Lower leg skin (tissue), 4 donors: ENCODE results near the gene TTC24. TPM values are rescaled to one million over a fixed set of nuclear protein-coding genes. Genes with fewer than 3 reads are reported as not detected.
"Not testable (repeated sequence)": the region's sequence is repeated elsewhere in the genome, so short reads cannot be mapped to it uniquely, and the experiment has no call there.

Source experiments
- DNase-seq, 2 donors: peaks; one replicate each; pipeline ENCODE4 v3.0.0-alpha.2; 2019; ENCODE audit warnings: low spot score in 2 of 2
- H3K4me3 ChIP-seq: fragments of 200-600 bp; sonication (generic); 2 replicates; pipeline ENCODE4 v1.5.1; 2017; ENCODE audit warnings: mild to moderate bottlenecking, low read depth; ENCODE audit not compliant: poor library complexity, severe bottlenecking
- CTCF ChIP-seq, 3 donors: fragments of 450-650 bp; IDR thresholded peaks; one replicate each; pipeline ENCODE4 v1.5.1; 2016; ENCODE audit warnings: antibody characterized with exemption in 3 of 3, mild to moderate bottlenecking in 3 of 3, moderate library complexity in 2 of 3
- POLR2A ChIP-seq, 2 donors: fragments of 450-650 bp; IDR thresholded peaks; one replicate each; pipeline ENCODE4 v1.6.1; 2016 to 2017; ENCODE audit warnings: antibody characterized with exemption in 2 of 2, mild to moderate bottlenecking in 1 of 2, moderate library complexity in 1 of 2
- WGBS, 2 donors: methylation state at CpG; one replicate each; pipeline ENCODE4 v1.1.5; 2018; 5-methylcytosine and 5-hydroxymethylcytosine counted together
- intact Hi-C: fragments of 100-400 bp; cut with DNase I; formaldehyde crosslinking; loops from one replicate; pipeline ENCODE4 v1.15.0; 2023; ENCODE audit warnings: low total_unique reads
- total RNA-seq, 4 donors: library from RNA; depleted of rRNA; stranded (reverse); fragments of >200 nt; gene quantifications; one replicate each; pipeline ENCODE4 v1.1.0, GENCODE V29; 2016

Gene TTC24
- total RNA-seq, 4 donors from 2014 or later: 0.19 TPM; not detected in 3

- 0 to 2% methylated on average over 24 to 44 of the region's 45 CpGs for WGBS, 2 donors
- TF ChIP-seq CTCF (IDR thresholded peaks at IDR 0.05) (peak in 1 of 3 donors; percentile 43), POLR2A (IDR thresholded peaks at IDR 0.05) (no peak)
- DNase-seq: peak in 1 of 2 donors; percentile 90
- intact Hi-C loops: no loop called here
- peak overlapping the region; percentile 16 for H3K4me3 ChIP-seq
Observed at GRCh38 chr1:156625436-156626078, 46.0 kb downstream of the TTC24 start.

GRCh38 chr1:156626079-156626438, 46.5 kb downstream of the TTC24 start:
- TF ChIP-seq CTCF (IDR thresholded peaks at IDR 0.05): no peak
- TF ChIP-seq POLR2A (IDR thresholded peaks at IDR 0.05): no peak
- no peak overlapping the region for H3K4me3 ChIP-seq
- intact Hi-C loops: no loop called here
- 46 to 47% methylated on average over 4 of the region's 4 CpGs for WGBS, 2 donors
- DNase-seq: no peak

GRCh38 chr1:156627313-156627880, 47.9 kb downstream of the TTC24 start:
- intact Hi-C loops: no loop called here
- TF ChIP-seq CTCF (IDR thresholded peaks at IDR 0.05): no peak
- no peak for TF ChIP-seq POLR2A (IDR thresholded peaks at IDR 0.05)
- WGBS, 2 donors: 71 to 74% methylated on average over 2 of the region's 2 CpGs
- no peak for DNase-seq
- no peak overlapping the region for H3K4me3 ChIP-seq

- H3K4me3 ChIP-seq: no peak overlapping the region
- 81 to 84% methylated on average over 8 of the region's 8 CpGs for whole genome bisulfite sequencing, 2 donors
- TF ChIP-seq CTCF (IDR thresholded peaks at IDR 0.05): no peak
- TF ChIP-seq POLR2A (IDR thresholded peaks at IDR 0.05): no peak
- DNase-seq: no peak
- intact Hi-C loops: no loop called here
Observed at GRCh38 chr1:156629823-156630449, 50.4 kb downstream of the TTC24 start.

GRCh38 chr1:156631152-156631551, 51.6 kb downstream of the TTC24 start:
- DNase-seq: not testable (repeated sequence)

GRCh38 chr1:156632355-156632754, 52.8 kb downstream of the TTC24 start:
- DNase-seq: no peak
- TF ChIP-seq CTCF (IDR thresholded peaks at IDR 0.05): no peak
- no peak for TF ChIP-seq POLR2A (IDR thresholded peaks at IDR 0.05)
- WGBS, 2 donors: 49 to 62% methylated on average over 3 of the region's 3 CpGs
- no peak overlapping the region for H3K4me3 ChIP-seq
- intact Hi-C loops: no loop called here

More at GRCh38 chr1:156631152-156631551, 51.6 kb downstream of the TTC24 start:
- H3K4me3 ChIP-seq, intact Hi-C loops: not testable (repeated sequence)
- 54 to 60% methylated on average over 9 of the region's 9 CpGs for WGBS, 2 donors
